Mucosa of descending colon (tissue), 3 donors: ENCODE data around the gene NMNAT2. TPM values are rescaled to one million over a fixed set of nuclear protein-coding genes. Genes with fewer than 3 reads are reported as not detected.
A peak's percentile ranks its signal among the peaks of the same experiment; 100 is the strongest.

ENCODE experiments used
- ATAC-seq: fragments of 200-7000 bp; cut with Tn5 transposase; one replicate; pipeline ENCODE4 v1.9.1; 2020; ENCODE audit warnings: mild to moderate bottlenecking, moderate library complexity
- DNase-seq, 3 donors: peaks; one replicate each; pipeline ENCODE4 v3.0.0-alpha.2; 2020
- H3K36me3 ChIP-seq: fragments of 200-600 bp; one replicate; pipeline ENCODE4 v1.8.0; 2021; ENCODE audit warnings: low read depth, mild to moderate bottlenecking
- H3K4me1 ChIP-seq: fragments of 200-600 bp; one replicate; pipeline ENCODE4 v1.8.0; 2021; ENCODE audit warnings: low read depth, mild to moderate bottlenecking
- H3K4me3 ChIP-seq: fragments of 200-600 bp; one replicate; pipeline ENCODE4 v1.8.0; 2021; ENCODE audit warnings: mild to moderate bottlenecking
- H3K9me3 ChIP-seq: fragments of 200-600 bp; one replicate; pipeline ENCODE4 v1.8.0; 2021; ENCODE audit warnings: mild to moderate bottlenecking
- CTCF ChIP-seq: fragments of 200-600 bp; IDR thresholded peaks from one replicate; pipeline ENCODE4 v1.8.0; 2022; ENCODE audit warnings: antibody characterized with exemption, mild to moderate bottlenecking
- intact Hi-C, 2 donors: fragments of 100-400 bp; cut with DNase I in 1 of 2; cut with micrococcal nuclease in 1 of 2; formaldehyde crosslinking; loops; one replicate each; pipeline versions ENCODE4 v1.11.0 to v1.11.1; 2022; cut with DNase I, micrococcal nuclease
- total RNA-seq, 3 donors: library from RNA; stranded (reverse); fragmentation: NEBNext Ultra II Directional in 2 of 3; extraction: Animal tissue kit (Norgen Biotek cat#: 25700) in 2 of 3; gene quantifications; one replicate each; pipeline versions ENCODE4 v1.2.1 to v1.2.4, GENCODE V29; 2021 to 2023
- donor health status: DM: no; HTN: no; CAD: no; lungs with moderate emphysema.
- donor health status: DM: no; HTN: no; CAD: no.
- donor health status: DM: no; HTN: yes; CAD: no.

NMNAT2 gene
- total RNA-seq, 3 donors from 2014 or later = 0.29 to 3.6 (median 0.87) TPM

- Histone ChIP-seq H3K4me3 (no peak overlapping the region), H3K9me3 (no peaks in the 10 kb centered on the region), H3K4me1 (no peaks in the 10 kb centered on the region), H3K36me3 (no peaks in the 10 kb centered on the region)
- TF ChIP-seq CTCF = no peak
- DNase-seq (no peak), ATAC-seq (no peak)
- intact Hi-C loops = no loop called here
These were observed 62.4 kb downstream of the NMNAT2 start for GRCh38 chr1:183355797-183356196.

GRCh38 chr1:183355181-183355580 is 63.0 kb downstream of the NMNAT2 start:
- H3K4me3 ChIP-seq = no peak overlapping the region
- ATAC-seq = no peak

GRCh38 chr1:183353597-183353996 is 64.6 kb downstream of the NMNAT2 start:
- Histone ChIP-seq H3K9me3 (no peaks in the 10 kb centered on the region), H3K4me3 (no peak overlapping the region), H3K4me1 (no peaks in the 10 kb centered on the region), H3K36me3 (no peaks in the 10 kb centered on the region)
- no peak for TF ChIP-seq CTCF
- intact Hi-C loops = no loop called here
- no peak for DNase-seq
- ATAC-seq = no peak

More at GRCh38 chr1:183355181-183355580, 63.0 kb downstream of the NMNAT2 start:
- Histone ChIP-seq H3K36me3 (no peaks in the 10 kb centered on the region), H3K9me3 (no peaks in the 10 kb centered on the region), H3K4me1 (no peaks in the 10 kb centered on the region)
- DNase-seq = no peak
- TF ChIP-seq CTCF = no peak
- intact Hi-C loops = no loop called here

- no peaks in the 10 kb centered on the region for H3K9me3 ChIP-seq
- no peak overlapping the region for H3K4me3 ChIP-seq
- no peaks in the 10 kb centered on the region for H3K4me1 ChIP-seq
- intact Hi-C loops = no loop called here
- no peaks in the 10 kb centered on the region for H3K36me3 ChIP-seq
- no peak for TF ChIP-seq CTCF
- peak; percentile 31 for ATAC-seq
- no peak for DNase-seq
These were observed 68.9 kb downstream of the NMNAT2 start for GRCh38 chr1:183349201-183349711.

- H3K4me1 ChIP-seq = no peaks in the 10 kb centered on the region
- DNase-seq (no peak), ATAC-seq (peak; percentile 30)
- intact Hi-C loops = no loop called here
- no peaks in the 10 kb centered on the region for H3K36me3 ChIP-seq
- TF ChIP-seq CTCF = no peak
- H3K4me3 ChIP-seq = no peak overlapping the region
- H3K9me3 ChIP-seq = no peaks in the 10 kb centered on the region
These were observed 71.9 kb downstream of the NMNAT2 start for GRCh38 chr1:183346276-183346732.
